IPS DF 19.7 (cell line): ENCODE measurements around the gene FAM124A.

Experiments used
- DNase-seq: peaks from one replicate; pipeline ENCODE4 v3.0.0-alpha.2; 2013; ENCODE audit warnings: low read depth, low spot score

Gene FAM124A

DNA sequence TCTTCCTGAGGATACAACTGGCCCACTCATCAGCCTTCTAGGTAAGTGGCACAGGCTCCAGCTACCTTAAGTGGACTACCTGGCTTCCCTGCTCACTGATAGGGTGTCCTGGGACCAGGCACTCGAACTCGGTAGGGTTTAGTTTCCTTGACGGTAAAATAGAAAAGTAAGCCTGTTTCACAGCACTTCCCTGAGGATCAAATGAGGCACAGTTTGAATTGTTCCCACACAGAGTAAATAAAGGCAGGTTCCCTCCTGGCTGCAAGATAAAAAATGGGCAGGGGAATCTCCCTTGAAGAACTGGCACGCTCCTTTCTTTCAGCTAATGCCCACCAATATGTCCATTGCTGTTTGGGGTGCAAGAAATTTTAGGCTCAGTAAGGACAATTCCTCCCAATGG lies 1.1 kb upstream of the FAM124A start:
- no peak for DNase-seq

DNA sequence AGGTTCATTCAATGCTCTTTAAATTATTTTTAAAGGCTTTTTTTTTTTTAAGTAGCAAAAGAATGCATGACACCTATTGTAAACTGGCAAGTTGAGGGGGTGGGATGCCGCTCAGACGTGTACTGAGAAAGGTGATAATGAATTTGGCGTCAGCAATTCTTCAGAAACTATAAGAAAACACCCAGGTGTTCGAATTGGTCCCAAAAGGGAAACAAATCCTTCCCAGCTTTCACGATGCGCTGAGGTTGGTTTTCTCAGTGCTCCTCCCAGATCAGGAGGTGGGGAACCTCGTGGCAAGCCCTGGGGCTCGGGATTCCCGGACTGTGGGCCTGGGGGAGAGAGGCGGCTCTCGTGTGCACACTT lies 543 bp upstream of the FAM124A start:
- DNase-seq, result no peak

DNA sequence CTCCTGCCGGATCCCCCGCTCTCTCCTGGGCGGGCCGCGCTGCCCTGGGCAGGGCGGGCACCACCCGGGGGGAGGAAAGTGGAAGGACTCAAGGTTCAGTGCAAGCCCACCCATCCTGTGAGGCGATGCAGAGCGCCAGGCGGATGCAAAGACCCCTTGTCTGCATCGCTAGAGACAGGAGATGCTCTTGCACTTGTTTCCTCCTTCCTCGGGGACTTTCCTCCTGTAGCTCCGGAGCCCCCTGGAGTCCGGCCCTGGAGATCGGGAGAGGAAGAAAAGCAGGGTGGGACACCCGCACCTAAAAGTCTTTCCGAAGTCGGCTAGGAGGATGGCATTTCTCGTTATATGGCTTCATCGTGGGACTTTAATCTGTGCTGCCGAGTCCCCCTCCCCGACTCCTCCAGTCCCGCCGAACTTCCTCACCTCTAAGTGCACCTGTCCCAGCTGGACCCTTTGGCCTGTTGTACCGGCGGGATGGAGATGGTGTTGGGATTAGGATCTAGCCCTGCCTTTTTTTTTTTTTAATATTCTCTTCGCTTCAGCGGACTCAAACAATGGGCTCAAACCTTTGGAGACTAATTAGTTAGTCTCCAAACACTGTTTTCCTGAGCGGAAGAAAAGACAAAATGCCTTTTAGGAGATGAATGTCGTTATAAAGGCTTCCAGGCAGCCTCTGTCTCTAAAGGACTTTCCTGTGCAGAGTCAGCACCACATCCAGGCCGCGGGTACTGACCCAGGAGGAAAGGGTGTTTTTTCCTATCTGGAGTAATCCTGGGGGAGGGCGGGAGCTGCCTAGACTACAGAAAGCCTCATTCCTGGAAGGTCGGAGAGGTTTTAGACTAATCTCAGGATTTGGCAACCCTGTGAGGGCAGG lies 725 bp downstream of the FAM124A start:
- no peak for DNase-seq

DNA sequence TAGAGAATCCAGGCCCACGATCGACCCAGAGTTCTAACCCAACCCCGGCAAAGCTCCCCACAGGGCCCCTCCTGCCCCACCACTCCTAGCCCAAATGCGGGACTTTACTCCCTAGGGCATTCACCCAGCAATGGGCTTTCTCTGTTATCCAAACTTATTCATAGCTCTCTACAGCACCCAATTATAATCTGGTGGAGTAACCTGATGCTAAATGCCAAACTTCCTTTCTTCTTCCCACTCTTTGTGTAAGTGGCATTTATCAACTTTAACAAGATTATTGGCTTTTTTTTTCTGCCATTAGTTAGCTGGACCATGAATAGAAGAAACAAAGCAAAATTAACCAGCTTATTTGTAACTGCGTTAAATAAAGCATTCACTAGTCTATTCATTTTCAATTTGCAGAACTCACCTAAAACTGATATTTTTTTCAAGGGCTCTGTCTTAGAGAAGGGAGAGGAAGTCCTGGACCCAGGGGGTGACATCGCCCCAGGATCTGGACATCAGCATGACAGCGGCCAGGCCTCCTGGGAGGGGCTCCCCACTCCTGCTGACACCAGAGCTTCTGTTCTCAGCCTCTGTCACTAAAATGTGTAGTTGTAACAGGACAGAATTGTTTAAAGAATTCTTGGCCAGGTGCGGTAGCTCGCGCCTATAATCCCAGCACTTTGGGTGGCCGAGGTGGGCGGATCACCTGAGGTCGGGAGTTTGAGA lies 1.5 kb downstream of the FAM124A start:
- DNase-seq, result no peak

DNA sequence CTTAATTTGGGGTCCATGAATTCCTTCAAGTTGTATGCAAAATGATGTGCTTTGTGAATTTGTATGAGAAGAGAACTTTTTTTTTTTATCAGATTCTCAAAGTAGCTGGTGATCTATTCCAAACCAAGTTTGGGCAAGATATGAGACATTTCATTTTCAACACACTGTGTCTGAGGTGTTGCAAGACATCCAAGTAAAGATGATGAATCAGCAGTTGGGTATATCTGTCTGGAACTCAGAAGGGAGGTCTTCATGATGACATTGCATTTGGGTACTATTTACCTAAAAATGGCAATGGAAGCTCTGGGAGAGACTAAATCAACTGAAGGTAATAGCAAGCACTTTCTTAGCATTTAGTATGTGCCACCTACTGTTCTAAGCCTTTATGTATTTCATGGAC lies 2.8 kb downstream of the FAM124A start:
- DNase-seq, result no peak

DNA sequence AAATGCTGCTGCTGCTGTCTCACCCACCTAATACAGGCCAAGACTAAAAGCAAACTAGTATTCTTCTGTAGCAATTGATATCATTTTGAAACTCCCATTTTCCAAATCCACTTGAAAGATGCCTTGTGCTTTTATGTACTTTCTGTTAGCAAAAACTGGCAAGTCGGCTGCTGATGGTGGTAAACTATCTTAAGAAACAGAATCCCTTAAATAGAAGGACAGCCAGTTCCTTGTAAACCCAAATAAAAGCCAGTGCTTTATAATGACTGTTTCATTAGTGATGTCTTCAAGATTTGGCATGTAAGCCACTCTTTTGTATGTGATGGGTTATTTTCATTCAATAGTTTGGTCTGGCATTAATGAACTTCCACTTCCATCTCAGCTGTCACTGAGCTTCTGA lies 5.2 kb downstream of the FAM124A start:
- no peak for DNase-seq

DNA sequence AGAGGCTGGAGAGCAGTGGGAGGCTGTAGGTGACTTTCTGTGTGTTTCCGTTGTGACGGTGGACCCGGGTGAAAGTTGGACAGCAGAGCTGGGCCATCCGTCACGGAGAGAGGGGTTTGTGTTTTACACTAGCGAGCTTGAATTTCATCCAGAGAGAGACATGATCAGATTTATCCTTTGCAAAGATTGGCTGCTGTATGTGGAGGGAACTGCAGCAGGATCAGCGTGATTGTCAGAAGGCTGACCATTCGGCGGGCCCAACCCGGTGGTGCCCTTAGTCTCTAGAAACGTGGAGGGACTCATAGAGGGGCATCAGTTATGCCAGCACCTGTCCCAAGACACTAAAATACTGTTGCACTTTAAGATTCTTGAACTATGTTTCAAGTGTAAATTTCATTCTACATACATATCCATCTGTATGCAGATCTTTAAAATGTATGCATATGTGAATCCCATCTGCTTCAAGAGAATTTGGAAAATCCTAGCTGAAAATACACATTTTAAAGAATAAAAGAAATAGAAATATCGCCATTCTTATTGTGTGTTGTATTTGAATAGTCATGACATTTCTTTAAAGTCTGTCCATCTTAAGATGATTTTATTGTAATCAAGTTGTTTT lies 7.0 kb downstream of the FAM124A start:
- no peak for DNase-seq

DNA sequence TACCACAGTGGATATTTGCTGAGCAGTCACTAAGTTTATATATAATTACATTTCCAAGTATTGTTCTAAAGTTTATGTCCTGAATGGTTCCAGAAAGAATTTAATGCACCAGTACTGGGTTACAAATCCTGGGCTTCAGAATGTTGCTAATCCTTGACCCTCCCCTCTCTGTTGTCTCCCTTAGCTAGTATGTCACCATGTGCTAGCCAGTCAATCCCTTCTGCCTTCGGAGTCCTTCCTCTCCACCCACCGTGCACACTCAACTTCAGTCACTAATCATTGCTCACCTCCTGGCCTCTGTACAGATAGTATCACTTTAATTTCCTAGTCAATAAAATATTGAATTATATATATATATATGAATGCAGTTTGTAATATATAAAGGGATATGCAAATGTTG lies 7.5 kb downstream of the FAM124A start:
- no peak for DNase-seq

DNA sequence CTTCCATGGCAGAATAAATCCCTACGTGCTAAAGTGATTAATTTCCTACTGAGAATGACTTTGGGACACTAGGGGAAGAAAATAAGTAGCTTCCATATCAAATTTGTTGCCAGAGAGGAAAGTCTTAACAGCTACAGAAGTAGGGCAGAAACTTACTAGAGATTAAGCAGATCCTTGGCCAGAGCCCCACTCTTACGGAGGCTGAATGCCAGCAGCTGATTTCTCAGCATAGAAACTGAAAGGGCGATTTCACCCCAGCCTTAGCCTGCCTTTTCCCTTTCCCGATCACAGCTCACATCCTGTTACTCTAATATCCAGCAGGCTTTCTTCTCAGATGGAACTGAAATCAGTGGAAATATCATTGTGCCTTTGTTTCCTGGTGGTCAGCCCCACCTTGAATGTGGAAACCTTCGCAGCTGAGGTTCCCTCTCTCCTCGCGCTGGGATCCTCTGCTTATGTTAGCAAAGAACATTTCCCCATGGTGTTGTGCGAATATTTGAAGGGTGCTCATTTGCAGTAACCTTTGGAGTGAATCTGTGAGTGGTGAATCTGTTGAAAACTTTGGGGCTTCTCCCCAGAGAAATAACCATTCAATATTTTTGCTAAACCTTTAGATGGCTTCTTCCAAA lies 8.4 kb downstream of the FAM124A start:
- DNase-seq, result no peak

DNA sequence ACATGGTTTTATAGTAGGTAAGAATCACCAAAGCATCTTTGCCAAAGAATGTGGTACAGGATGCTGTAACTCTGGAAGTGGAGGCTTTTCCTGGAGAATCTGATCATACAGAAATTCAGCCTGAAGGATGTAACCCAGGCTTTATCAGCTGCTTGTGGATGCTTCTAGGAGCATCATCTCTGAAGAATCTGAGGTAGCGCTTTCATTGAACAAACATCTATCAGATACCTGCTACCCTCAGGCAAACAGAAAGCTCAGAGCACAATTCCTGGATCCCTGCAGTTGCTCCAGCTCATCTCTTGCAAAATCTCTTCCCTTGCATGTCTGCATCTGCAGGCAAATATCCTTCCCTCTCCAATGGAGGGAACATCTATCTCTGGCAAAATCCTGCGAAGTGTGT lies 9.3 kb downstream of the FAM124A start:
- no peak for DNase-seq

DNA sequence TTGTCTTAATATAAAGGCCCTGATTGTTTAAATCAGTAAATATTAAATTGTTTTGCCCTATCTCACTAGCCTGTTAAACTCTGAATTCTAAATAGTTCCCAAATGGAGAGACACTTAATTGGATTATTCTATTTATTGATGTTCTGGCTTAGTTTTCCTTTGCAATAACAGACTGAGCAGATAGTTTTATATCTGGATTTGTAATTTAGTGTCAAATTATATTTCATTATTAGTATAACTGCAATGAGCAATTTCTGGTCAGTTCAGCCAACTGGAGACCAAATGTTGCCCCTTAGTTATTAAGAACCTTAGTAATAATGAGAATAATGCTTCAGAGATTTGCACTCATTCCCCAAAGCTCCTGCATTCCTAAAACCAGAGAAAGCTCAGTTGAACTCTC lies 10.1 kb downstream of the FAM124A start:
- no peak for DNase-seq

DNA sequence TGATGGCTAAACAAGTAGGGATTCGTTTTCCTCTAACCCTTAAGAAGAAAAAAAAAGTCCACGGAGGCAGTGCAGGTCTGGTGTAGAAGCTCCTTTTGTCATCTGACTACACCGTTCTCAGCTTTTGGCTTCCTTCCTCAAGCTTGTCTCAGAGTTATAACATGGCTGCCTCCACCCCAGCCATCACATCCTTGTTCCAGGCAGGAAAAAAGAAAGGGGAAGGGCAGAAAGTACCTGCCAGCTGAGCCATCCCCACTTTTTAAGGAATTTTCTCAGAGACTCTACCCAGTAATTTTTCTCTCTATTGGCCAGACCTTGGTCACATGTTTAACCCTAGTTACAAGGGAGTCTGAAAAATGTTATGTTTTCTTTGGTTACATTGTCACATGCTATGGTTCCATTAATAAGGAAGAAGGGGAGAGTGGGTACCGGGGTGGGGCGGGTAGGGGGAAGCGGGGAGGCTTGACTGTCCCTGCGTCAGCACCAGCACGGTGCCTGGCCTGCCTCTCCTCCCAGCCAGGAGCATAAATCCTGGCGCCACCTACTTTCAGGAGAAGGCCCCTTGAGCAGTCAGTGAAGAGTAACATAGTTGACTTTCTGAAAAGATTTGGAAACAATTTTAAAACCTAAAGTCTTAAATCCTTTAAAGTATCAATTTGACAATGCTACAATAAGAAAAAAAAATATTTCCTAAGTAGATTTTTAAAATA lies 11.1 kb downstream of the FAM124A start:
- no peak for DNase-seq

DNA sequence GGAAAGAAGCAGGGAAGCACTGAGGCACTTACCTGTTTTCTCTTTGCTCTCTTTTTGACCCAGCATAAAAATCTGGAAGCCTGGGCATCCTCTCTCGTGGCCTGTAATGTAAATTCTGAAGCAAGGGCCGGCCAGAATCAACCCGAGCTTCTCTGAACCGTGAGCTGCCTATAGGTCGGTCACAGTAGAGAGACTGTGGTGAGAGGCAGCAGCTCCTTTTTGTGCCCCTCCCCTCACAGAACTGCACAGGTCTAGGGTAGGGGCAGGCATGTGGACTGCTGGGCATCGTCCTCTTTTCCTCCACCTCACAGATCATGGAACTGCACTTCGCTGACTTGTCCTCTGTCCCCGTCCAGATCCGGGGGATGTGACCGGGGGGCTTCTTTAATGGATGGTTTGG lies 12.5 kb downstream of the FAM124A start:
- DNase-seq, result no peak

DNA sequence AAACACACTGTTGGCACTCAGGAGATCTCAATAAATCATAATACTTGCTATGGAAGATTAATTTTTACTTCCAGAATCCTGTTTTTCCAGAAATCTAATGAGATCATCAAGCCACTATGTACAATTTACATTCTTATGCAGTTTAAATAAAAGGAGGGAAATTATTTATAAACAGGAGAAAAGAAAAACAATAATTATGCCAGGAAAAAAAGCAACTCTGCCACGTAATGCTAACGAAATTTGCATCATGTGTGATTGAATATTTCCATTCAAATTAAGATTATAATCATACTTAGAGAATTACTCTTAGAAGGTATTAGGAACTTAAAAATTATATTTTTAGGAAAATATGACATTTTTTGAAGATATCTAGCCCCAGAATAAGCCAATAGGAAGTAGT lies 13.0 kb downstream of the FAM124A start:
- no peak for DNase-seq

DNA sequence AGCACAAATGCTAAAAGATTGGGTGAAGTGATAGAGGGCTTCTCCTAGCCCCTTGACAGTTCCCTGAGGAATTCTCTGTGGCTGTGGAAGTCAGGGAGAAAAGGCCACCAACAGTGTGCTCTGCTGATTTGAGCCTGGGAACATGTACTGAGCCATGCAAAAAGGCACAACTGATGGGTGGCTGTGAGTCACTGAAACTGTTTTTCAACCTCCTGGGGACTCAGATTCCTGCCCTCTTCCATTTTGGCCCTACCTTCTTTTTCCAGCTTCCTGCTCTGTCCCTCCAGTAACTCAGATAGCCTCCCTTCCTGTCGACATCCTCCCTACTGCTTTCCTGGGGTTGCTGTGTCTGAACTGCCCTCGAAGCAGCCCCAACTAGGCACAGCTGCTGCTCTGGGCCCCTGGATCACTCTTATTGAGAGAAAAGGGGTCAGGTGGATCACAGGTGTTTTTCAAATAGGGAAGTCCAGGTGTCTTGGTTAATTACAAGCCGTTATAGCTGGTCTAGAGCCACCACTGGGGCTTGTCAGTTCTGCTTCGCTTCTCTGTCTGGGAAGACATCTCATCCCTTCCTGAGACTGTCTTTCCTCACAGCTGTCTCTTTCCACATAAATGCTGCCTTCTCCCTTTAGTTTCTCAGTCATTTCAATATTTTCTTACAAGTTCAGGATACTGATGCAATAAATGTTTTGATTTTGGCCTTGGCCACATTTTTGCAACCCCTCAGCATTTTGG lies 13.7 kb downstream of the FAM124A start:
- no peak for DNase-seq

DNA sequence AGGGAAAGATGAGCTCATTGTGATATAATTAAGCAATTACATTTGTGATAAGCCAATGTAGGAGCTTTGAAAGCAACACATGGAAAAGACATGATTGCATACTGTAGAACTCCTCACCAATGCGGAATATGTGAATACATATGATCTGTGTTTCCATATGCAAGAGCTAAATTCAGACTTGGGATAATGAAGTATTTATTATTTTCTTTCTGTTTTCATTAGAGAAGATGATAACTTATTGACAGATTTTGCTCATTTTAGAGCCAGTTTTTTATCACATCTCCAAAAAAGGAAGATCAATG lies 14.2 kb downstream of the FAM124A start:
- DNase-seq, result no peak

DNA sequence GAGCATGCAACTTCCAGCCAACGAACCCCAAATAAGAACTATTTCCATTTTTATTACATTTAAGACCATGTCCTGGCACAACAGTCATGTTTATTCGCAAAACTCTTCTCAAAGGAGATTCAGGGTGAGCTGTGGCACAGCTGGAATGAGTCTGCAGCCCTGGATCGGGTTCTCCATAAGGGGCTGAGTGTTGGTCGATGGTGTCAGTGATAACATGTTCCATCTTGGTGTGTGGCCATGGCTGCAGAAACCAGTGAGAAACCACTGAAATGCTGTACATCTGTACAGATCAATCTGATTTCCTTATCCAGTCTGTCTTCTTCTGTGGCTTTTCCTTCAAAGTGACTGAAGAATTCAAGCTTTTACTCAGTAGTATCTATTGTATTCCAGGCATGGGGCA lies 15.2 kb downstream of the FAM124A start:
- DNase-seq, result no peak

DNA sequence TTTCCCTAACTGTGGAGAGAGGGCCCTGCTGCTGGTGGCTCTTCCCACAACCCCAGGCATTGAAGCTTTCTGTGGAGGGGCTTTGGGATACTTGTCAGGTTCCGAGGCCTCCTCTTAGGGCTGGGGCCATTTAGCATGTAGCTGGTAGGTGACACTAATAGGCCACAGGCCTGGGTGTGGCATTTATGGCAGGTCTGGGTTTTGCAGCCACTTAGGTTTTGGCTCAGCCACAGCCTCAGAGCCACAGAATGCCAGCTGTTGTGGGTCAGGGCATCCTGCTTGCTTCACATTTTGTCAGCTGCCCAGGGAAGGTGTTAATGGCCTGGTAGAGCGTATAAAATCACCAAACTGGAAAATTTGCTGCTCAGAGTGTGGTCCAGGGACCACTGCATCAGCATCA lies 15.7 kb downstream of the FAM124A start:
- DNase-seq, result no peak

DNA sequence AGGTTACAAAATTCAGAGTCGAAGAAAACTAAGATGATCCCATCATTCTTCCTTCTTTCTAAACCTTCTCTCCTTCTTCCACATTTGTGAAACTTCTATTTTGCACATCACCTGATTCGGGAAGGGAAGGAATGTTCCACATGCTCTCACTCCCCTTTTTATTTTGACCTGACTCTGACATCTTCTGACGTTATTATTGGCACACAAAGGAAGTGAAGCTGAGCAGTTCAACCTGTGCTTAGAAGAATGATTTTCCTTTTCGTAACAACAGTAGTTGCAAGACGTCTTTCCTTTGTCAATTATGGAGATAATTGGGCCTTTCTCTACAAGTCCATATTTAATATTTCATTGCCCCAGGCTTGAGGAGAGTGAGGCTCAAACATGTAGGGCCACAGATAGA lies 18.0 kb downstream of the FAM124A start:
- no peak for DNase-seq

DNA sequence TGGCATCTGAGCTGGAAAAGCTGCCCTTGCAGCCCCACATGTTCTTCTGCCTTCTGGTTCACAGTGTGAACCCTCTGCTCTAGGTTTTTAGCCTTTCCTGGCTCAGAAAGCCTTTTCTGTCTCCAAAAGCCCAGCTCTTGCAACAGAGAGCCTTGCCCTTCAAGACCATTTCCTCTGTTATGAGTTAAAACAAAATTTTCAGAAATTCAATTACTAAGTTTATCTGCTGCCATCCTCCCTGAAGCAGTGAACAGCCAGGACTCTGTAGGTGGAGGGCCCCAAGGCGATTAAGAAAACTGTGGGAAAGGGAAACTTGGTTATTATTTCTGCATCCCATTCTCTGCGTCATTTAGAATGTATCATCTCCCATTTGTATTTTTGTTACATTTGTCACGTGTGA lies 18.8 kb downstream of the FAM124A start:
- no peak for DNase-seq

DNA sequence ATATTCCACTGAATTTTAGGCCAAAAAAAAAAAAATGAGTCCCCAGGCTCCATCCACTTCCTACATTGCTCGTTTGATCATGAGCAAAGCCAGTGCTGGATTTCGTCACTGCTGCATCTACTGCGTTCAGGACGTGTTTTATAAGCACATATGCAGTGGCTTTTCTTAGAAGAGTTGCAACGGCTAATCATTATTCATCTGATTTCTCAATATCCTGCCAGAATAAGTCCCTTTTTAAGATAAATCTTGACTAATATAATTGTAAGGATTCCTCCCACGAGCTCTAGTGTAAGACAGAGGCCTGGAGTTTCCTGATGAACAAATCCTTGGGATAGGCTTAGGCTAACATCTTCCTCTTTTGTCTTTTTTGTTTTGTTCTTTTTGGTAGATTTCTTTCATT lies 19.5 kb downstream of the FAM124A start:
- DNase-seq, result no peak
